ENCODE data around the gene DEFB129.
"Not testable (repeated sequence)": the region's sequence is repeated elsewhere in the genome, so short reads cannot be mapped to it uniquely, and the experiment has no call there.

Gene DEFB129, protein sequence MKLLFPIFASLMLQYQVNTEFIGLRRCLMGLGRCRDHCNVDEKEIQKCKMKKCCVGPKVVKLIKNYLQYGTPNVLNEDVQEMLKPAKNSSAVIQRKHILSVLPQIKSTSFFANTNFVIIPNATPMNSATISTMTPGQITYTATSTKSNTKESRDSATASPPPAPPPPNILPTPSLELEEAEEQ

DNA sequence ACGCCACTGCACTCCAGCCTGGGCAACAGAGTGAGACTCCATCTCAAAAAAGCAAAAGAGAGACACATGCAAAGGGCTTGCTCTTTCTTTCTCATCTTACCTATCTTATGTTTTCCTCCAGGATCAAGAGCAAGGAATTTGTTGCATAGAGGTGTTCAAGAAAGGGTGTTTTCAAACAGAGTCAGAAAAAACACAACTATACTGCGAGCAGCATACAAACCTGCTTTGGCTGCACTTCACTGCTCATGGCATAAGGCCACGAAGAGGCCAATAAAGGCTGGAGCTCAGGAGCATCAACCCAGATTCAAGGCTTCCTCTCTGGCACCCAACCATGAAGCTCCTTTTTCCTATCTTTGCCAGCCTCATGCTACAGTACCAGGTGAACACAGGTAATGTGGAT is at the start of gene DEFB129:
Gene DEFB129 (plus strand): TSS at position 301 of the 400 bp plus-strand sequence. CDS start 31 bp downstream, at position 332.
- no peak for DNase-seq (ENCODE audit: low read depth in 4 of 4, low spot score in 1 of 4)

DNA sequence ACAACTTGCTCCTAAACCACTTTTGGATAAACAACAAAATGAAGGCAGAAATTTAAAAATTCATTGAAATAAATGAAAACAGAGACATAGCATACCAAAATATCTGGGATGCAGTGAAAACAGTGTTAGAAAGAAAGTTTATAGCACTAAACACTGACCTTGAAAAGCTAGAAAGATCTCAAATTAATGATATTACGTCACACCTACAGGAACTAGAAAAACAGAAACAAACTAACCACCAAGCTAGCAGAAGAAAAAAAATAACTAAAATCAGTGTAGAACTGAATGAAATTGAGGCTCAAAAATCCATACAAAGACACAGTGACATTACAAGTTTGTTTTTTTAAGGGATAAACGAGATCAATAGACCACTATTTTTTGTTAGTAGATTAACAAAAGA is 42.8 kb upstream of the DEFB129 start:
- no peak for DNase-seq (ENCODE audit: low read depth in 4 of 4, low spot score in 1 of 4)

DNA sequence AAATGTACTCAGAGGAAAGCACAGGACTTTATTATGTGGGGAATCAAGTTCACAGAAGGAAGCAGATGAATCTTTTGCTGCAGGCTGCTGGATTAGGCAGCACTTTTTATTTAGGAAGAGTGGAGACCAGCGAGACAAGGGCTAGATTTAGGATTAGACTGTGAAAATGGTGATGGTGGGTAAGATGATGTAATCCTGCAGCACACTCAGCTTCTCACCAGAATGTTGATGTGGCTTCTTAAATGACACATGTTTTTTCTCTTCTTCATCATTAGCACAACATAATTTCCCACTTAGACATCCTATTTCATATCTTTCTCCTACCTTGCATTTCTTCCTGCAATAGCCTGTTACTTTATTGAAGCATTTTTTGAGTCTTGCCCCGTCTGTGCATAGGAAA is 39.3 kb upstream of the DEFB129 start:
- DNase-seq (ENCODE audit: low read depth in 4 of 4, low spot score in 1 of 4) = no peak

DNA sequence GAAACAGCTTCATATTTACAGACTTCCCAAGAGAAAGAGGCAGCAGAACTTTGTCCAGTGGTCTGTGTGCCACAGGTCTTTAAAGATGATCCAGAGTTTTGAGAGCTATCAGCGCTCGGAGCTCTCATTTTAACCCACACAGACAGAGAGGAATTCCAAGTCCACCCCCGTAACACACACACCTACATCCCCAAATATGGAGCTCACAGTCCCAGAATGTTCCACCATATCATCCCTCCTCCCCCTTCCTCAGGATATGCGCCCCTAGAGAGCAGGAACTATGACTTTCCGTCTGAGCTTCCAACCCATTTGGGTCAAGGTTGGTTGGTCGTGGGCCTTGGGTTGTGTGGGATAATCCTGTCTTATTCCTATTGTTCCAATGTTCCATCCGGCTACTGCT is 37.4 kb upstream of the DEFB129 start, which contains the start of gene DEFB128:
Gene DEFB128 (minus strand): TSS at position 101 of the 400 bp plus-strand sequence. CDS start 88 bp downstream, at position 13.
- DNase-seq (ENCODE audit: low read depth in 4 of 4, low spot score in 1 of 4) = no peak

DNA sequence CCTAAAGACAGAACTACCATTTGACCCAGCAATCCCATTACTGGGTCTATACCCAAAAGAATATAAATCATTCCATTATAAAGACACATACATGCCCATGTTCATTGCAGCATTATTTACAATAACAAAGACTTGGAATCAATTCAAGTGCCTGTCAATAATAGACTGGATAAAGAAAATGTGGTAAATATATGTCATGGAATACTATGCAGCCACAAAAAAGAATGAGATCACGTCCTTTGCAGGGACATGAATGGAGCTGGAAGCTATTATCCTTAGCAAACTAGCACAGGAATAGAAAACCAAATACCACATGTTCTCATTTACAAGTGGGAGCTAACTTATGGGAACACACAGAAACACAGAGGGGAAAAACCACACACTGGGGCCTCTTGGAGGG is 28.8 kb upstream of the DEFB129 start:
- no peak for DNase-seq (ENCODE audit: low read depth in 4 of 4, low spot score in 1 of 4)

DNA sequence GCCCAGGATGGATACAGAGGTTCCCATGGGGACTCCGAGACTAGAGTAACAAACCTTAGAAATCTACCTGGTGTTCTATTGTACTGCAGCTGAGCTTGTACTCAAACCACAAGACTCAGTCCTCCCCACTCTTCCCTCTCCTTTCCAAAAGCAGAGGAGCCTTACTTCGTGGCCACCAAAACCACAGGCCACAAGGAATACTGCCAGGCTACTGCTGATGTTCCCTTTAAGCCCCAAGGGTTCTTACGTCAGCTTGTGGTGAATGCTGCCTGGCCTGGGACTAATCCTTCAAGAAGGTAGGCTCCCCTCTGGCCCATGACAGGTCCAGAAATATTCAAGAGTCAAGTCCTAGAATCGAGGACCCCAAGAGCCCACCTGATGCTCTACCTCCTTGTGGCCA is 27.1 kb upstream of the DEFB129 start:
- no peak for DNase-seq (ENCODE audit: low read depth in 4 of 4, low spot score in 1 of 4)

DNA sequence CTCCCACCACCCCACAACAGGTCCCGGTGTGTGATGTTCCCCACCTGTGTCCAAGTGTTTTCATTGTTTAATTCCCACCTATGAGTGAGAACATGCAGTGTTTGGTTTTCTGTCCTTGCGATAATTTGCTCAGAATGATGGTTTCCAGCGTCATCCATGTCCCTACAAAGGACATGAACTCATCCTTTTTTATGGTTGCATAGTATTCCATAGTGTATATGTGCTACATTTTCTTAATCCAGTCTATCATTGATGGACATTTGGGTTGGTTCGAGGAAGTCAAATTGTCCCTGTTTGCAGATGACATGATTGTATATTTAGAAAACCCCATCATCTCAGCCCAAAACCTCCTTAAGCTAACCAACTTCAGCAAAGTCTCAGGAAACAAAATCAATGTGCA is 23.4 kb upstream of the DEFB129 start:
- not testable (repeated sequence) for DNase-seq (ENCODE audit: low read depth in 4 of 4, low spot score in 1 of 4)

DNA sequence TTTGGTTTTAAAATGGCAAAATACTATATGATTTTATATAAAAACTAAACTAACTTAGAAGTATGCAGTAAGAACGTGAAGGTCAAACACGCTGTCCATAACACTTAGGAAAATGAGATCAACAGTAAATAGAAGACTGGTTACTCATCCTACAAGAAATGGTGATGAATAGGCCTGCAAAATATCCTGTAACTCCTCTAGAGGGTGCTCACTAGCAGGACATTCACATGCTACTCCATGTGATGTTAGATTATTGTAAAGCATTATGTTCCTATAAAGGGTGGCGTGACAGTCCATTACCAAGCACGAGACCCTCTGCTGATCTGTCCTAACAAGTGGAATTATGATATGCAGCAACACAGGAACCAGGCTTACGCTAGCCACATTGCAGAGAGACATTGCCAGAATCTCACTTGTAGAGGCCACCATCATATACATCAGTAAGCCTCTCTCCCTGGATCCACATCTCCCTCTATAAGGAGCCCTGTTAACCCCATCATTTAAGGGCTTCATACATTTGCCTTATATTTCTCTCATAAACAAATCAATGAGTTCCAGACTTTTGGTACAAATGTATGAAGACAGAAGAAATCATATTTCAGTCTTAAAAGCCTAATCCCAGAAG is 18.0 kb upstream of the DEFB129 start:
- DNase-seq (ENCODE audit: low read depth in 4 of 4, low spot score in 1 of 4) = no peak

DNA sequence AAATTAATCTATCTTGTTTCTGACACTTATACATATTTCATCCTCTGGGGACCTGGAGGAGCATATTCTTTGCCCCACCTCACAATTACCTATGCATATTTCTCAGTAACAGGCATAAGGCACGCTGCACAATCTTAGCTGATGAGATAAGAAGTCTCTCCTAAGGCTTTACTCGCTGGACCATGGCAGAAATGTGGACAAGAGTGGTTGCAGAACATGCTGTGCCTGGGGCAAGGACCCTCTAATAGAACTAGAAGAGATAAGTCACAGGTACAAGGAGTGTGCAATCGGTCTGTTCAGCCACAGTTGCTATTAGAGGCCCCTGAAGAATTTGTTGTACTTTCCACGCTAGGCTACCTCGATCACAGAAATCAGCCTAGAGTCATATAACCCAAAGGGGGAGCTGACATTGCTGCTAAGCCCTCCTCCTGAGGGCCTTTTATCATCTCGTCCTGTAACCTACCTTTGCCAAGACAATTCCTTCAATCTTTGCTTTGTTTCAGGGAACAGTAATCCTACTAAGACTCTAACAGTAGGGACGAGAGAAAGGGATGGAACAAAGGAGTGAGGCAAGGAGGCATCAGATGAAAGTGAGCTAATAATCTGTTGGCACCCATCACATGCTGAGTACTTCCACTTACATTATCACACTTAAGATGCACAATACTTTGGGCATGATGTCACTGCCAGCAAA is 16.1 kb upstream of the DEFB129 start:
- no peak for DNase-seq (ENCODE audit: low read depth in 4 of 4, low spot score in 1 of 4)

DNA sequence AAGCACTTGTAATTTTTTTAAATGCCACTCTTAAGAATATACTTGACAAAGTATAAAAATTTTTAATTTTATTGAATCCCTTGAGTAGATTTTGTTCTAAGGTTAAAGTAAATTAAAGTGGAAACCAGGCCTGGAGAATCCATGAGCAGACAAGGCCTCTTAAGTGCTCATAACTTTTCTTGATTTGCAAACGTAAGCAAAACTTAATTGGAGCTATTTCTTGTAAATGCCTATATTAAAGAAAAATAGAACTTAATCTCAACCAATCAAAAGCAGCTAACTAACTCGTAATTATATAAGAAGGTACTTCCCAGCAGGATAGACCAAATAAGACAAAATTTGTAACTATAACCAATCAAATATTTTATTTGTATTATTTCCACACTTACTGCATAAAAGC is 12.7 kb upstream of the DEFB129 start:
- DNase-seq (ENCODE audit: low read depth in 4 of 4, low spot score in 1 of 4) = no peak

DNA sequence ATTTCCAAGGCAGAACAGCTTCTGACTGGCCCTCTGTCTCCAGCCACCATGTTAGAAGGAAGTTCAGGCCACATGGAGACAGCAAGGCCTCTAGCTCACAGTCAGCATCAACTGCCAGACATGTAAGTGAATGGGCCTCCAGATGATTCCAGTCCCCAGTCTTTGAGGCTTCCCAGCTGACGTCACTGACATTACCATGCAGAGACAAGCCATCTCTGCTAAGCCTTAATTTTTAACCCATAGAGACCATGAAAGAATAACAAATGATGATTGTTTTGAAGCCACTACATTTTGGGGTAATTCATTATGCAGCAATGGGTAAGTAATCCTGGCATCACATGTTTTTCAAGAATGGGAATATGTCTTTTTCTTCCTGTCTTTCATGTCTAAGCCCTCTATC is 11.3 kb upstream of the DEFB129 start:
- DNase-seq (ENCODE audit: low read depth in 4 of 4, low spot score in 1 of 4) = no peak

DNA sequence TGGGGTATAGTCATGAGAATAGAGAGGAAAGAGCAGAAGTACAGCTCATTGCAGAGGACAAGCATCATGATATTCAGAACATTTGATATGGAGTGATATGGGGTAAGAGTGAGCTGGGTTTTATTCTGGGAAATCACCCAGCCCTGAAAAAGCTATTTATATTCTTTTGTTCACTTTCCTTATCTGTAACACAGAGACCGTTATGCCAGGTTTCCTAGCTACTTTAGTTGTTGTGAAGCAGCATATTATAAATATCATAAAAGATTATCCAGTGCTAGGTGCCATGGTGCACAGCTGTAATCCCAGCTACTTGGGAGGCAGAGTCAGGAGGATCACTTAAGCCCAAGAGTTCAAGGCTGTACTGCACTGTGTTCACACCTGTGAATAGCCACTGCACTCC is 9.8 kb upstream of the DEFB129 start:
- no peak for DNase-seq (ENCODE audit: low read depth in 4 of 4, low spot score in 1 of 4)

DNA sequence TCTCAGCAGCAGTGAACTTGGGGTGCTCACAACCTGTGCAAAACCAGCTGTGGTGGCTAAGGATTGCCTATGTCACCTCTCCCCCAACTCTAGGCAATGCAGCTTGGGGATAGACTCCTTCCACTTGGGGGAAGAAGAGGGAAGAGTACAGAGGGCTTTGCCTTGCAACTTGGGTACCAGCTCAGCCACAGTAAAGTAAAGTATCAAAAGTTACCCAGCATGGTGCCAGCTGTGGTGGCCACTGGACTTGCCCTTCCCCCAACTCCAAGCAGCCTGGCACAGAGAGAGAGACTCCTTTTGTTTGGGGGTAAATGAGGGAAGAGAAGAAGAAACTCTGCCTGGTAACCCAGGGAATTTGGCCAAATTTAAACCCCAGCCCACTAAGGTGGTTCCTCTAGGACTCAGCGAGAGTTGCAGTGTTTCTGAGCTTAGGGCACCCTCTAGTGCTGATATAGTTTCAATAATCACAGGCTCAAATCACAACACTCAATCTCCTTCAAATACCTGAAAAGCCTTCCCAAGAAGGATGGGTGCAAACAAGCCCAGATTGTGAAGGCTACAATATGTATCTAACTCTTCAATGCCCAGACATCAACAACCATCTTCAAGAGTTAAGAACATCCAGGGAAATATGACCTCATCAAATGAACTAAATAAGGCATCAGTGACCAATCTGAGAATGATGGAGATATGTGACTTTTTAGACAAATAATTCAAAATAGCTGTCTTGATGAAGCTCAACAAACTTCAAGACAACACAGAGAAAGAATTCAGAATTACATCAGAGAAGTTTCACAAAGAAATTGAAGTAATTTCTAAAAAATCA is 7.6 kb upstream of the DEFB129 start:
- no peak for DNase-seq (ENCODE audit: low read depth in 4 of 4, low spot score in 1 of 4)

DNA sequence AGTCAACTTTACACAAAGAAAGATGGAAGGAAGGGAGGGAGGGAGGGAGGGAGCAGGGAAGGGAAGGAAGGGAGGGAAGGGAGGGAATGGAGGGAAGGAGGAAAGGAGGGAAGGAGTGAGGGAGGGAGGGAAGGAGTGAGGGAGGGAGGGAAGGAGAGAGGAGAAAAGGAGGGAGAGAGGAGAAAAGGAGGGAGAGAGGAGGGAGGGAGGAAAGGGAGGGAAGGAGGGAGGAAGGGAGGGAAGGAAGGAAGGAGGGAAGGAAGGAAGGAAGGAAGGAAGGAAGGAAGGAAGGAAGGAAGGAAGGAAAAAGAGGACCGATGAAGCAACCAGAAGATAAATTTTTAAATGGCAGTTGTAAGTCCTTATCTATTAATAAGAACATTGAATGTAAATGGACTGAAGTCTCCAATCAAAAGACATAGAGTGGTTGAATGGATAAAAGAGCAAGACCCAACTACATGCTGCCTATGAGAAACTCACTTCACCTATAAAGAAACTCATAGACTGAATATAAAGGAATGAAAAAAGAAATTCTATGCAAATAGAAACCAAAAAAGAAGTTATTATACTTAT is 5.7 kb upstream of the DEFB129 start:
- DNase-seq (ENCODE audit: low read depth in 4 of 4, low spot score in 1 of 4) = no peak

DNA sequence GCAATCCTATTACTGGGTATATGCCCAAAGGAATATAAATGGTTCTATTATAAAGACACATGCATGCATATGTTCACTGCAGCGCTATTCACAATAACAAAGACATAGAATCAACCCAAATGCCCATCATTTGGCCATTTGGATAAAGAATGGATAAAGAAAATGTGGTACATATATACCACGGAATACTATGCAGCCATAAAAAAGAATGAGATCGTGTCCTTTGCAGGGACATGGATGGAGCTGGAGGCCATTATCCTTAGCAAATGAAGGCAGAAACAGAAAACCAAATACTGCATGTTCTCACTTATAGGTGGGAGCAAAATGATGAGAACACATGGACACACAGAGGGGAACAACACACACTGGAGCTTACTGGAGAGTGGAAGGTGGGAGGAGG is 1.2 kb upstream of the DEFB129 start:
- DNase-seq (ENCODE audit: low read depth in 4 of 4, low spot score in 1 of 4) = not testable (repeated sequence)

DNA sequence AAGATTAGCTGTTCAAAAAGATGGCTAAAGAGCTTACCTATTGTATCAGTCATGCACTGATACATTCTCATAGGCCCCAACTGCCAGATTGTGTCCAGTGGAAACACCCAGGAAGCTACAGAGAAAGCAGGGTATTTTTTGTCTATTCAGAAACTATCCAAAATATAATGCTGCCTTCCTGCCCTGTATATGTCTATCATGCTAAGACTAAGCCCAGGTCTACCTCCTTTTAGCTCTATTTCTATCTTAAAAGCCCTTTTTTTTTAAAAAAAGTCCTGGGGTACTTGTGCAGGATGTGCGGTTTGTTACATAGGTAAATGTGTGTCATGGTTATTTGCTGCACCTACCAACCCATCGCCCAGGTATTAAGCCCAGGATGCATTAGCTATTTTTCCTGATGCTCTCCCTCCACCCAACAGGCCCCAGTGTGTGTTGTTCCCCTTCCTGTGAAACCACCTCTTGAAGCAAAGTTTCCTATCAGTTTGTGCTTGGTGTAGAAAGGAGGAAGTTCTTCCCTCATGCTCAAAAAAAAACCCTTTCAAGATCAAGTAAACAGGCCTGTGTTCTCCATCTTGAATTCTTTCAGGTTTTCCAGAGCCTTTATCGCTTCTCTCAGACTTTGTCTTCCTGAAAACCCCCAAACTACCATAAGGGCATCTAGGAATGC is 514 bp downstream of the DEFB129 start:
- DNase-seq (ENCODE audit: low read depth in 4 of 4, low spot score in 1 of 4) = no peak

DNA sequence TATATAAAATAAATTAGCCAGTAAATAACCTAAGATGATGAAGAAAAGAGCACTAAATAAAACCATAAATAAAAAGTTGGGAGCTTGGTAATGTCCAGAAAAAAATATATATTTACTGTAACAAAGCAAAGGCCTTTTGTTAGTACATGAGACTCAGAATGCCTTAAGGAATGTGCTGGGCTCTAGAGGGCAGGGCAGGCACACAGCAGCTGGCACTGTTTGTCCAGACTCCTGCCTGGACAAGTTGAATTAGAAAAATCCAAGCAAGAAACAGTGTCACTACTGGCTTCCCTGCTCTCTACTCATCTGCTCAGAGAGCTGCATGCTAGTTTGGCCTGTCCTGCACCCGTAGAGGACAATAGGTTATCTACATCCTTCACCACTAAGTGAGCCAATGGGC is 8.8 kb downstream of the DEFB129 start:
- DNase-seq (ENCODE audit: low read depth in 4 of 4, low spot score in 1 of 4) = no peak

DNA sequence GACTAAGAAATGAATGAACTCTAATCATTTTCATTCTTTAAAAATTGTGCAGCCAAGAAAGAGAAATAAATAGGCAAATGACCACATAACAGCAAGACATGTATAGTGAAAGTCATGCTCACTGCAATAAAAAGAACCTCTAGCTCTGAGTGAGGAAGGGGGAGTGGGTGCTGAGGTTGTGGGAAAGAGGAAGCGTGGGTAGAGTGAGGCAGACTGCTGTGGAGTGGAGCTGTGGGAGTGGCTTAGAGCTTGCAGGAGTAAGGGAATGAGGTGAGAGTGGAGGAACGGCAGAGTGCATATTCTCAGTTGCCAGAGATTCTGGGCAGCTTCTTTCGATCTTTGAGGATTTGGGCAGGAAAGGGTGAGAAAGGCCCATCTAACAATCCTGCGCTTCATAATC is 10.4 kb downstream of the DEFB129 start:
- peak in 1 of 4 experiments; percentile 16 for DNase-seq (ENCODE audit: low read depth in 4 of 4, low spot score in 1 of 4)

DNA sequence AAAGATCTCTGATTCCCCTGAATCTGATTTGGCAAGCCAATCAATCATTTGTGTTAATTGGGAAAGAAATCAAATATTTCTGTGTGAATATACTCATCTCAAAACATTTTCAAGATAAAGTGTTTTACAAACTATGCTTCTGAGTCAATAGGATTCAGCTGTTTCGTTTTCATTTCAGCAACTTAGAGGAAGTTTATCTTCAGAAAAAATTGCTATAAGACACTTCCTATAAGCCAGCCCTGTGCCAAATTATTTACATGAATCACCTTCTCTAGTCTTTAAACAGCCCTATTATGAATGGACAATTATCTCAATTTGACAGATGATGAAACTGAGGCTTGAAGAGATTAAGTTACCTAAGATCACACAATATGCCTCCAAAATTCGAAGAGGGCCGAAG is 10.9 kb downstream of the DEFB129 start:
- DNase-seq (ENCODE audit: low read depth in 4 of 4, low spot score in 1 of 4) = no peak

DNA sequence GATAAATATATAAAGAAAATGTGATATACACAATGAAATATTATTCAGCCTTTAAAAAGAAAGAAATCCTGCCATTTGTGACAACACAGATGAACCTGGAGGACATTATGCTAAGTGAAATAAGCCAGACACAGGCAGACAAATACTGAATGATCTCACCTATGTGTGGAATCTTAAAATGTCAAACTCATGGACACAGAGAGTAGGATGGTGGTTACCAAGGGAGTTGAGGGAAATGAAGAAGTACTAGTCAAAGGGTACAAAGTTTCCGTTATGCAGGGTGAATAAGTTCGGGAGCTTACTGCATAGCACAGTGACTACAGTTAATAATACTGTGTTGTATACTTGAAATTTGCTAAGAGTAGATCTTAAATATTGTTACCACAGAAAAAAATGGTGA is 15.8 kb downstream of the DEFB129 start:
- no peak for DNase-seq (ENCODE audit: low read depth in 4 of 4, low spot score in 1 of 4)

DNA sequence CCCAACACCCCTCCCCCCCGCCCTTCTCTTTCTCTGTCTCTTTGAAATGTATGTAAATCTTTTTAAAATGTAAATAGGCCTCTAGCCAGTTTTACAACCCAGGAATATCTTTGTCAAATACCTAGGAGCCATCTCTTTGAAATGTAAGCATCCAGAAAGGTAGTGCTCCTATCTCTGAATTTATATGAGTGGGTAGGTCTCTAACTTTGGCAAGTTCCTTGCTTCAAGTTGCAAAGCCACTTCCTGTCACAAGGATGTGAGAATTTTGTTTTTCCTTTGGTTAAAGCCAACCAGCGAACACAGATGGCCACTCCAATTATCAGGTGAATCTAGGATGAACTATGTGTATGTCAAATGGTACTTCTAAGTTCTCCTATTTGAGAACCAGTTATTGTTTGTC is 24.3 kb downstream of the DEFB129 start:
- DNase-seq (ENCODE audit: low read depth in 4 of 4, low spot score in 1 of 4) = no peak

Measured in stimulated activated CD4-positive, alpha-beta T cell treated with anti-CD3 and anti-CD28 coated beads, Interleukin-1b, Interleukin-23, amount 100 ng/mL, for 24 hours (primary cell).